ENCODE measurements around the gene EPHA6.
"Not testable (repeated sequence)": the region's sequence is repeated elsewhere in the genome, so short reads cannot be mapped to it uniquely, and the experiment has no call there.

Gene EPHA6

GRCh38 chr3:97264180-97264579 is 449.8 kb downstream of the EPHA6 start:
- in situ Hi-C loops (cut with MboI; ENCODE audit: low sequenced_read_pairs) = no loop called here

GRCh38 chr3:97265237-97266005 is 451.0 kb downstream of the EPHA6 start:
- in situ Hi-C loops (cut with MboI; ENCODE audit: low sequenced_read_pairs) = no loop called here

- in situ Hi-C loops (cut with MboI; ENCODE audit: low sequenced_read_pairs) = no loop called here
Observed at GRCh38 chr3:97269202-97269601, 454.8 kb downstream of the EPHA6 start.

- in situ Hi-C loops (cut with MboI; ENCODE audit: low sequenced_read_pairs) = not testable (repeated sequence)
Observed at GRCh38 chr3:97276879-97277550, 462.6 kb downstream of the EPHA6 start.

GRCh38 chr3:97277708-97278107 is 463.3 kb downstream of the EPHA6 start:
- in situ Hi-C loops (cut with MboI; ENCODE audit: low sequenced_read_pairs) = no loop called here

- in situ Hi-C loops (cut with MboI; ENCODE audit: low sequenced_read_pairs) = no loop called here
Observed at GRCh38 chr3:97278506-97278905, 464.1 kb downstream of the EPHA6 start.

- in situ Hi-C loops (cut with MboI; ENCODE audit: low sequenced_read_pairs) = no loop called here
Observed at GRCh38 chr3:97291901-97292300, 477.5 kb downstream of the EPHA6 start.

- in situ Hi-C loops (cut with MboI; ENCODE audit: low sequenced_read_pairs) = no loop called here
Observed at GRCh38 chr3:97293596-97294131, 479.3 kb downstream of the EPHA6 start.

- in situ Hi-C loops (cut with MboI; ENCODE audit: low sequenced_read_pairs) = no loop called here
Observed at GRCh38 chr3:97297032-97297431, 482.6 kb downstream of the EPHA6 start.

- in situ Hi-C loops (cut with MboI; ENCODE audit: low sequenced_read_pairs) = no loop called here
Observed at GRCh38 chr3:97301114-97301513, 486.7 kb downstream of the EPHA6 start.

GRCh38 chr3:97306226-97306625 is 491.8 kb downstream of the EPHA6 start:
- in situ Hi-C loops (cut with MboI; ENCODE audit: low sequenced_read_pairs) = no loop called here

- in situ Hi-C loops (cut with MboI; ENCODE audit: low sequenced_read_pairs) = no loop called here
Observed at GRCh38 chr3:97338375-97338774, 524.0 kb downstream of the EPHA6 start.

GRCh38 chr3:97340940-97341339 is 526.5 kb downstream of the EPHA6 start:
- in situ Hi-C loops (cut with MboI; ENCODE audit: low sequenced_read_pairs) = no loop called here

- in situ Hi-C loops (cut with MboI; ENCODE audit: low sequenced_read_pairs) = no loop called here
Observed at GRCh38 chr3:97347780-97348179, 533.4 kb downstream of the EPHA6 start.

- in situ Hi-C loops (cut with MboI; ENCODE audit: low sequenced_read_pairs) = no loop called here
Observed at GRCh38 chr3:97350971-97351370, 536.6 kb downstream of the EPHA6 start.

GRCh38 chr3:97353176-97353575 is 538.8 kb downstream of the EPHA6 start:
- in situ Hi-C loops (cut with MboI; ENCODE audit: low sequenced_read_pairs) = no loop called here

- in situ Hi-C loops (cut with MboI; ENCODE audit: low sequenced_read_pairs) = no loop called here
Observed at GRCh38 chr3:97359977-97360376, 545.6 kb downstream of the EPHA6 start.

- in situ Hi-C loops (cut with MboI; ENCODE audit: low sequenced_read_pairs) = no loop called here
Observed at GRCh38 chr3:97360804-97361203, 546.4 kb downstream of the EPHA6 start.

- in situ Hi-C loops (cut with MboI; ENCODE audit: low sequenced_read_pairs) = no loop called here
Observed at GRCh38 chr3:97384583-97384982, 570.2 kb downstream of the EPHA6 start.

GRCh38 chr3:97388774-97389173 is 574.4 kb downstream of the EPHA6 start:
- in situ Hi-C loops (cut with MboI; ENCODE audit: low sequenced_read_pairs) = no loop called here

GRCh38 chr3:97389936-97390335 is 575.5 kb downstream of the EPHA6 start:
- in situ Hi-C loops (cut with MboI; ENCODE audit: low sequenced_read_pairs) = no loop called here

GRCh38 chr3:97391167-97391566 is 576.8 kb downstream of the EPHA6 start:
- in situ Hi-C loops (cut with MboI; ENCODE audit: low sequenced_read_pairs) = no loop called here
